ENCODE measurements around the gene LRMDA. TPM values are rescaled to one million over a fixed set of nuclear protein-coding genes. Genes with fewer than 3 reads are reported as not detected.

LRMDA gene
- polyA plus RNA-seq, 1 donor (not counting 4 experiments of a cell fraction or from before 2014, with no cell fraction given), result not detected

GRCh38 chr10:76540331-76540730 lies 1108.9 kb downstream of the LRMDA start:
- no peaks in the 10 kb centered on the region for H3K79me2 ChIP-seq (ENCODE audit: control insufficient read depth, insufficient read depth, low read length)
- H3K27ac ChIP-seq (ENCODE audit: control insufficient read depth, insufficient read depth, low read length), result no peak overlapping the region

GRCh38 chr10:76540786-76541185 lies 1109.4 kb downstream of the LRMDA start:
- no peaks in the 10 kb centered on the region for H3K4me1 ChIP-seq (ENCODE audit: control insufficient read depth, extremely low read depth, insufficient read depth, low read length)
- no peaks in the 10 kb centered on the region for H4K20me1 ChIP-seq (ENCODE audit: control insufficient read depth, extremely low read depth, insufficient read depth, low read length)
- no peak overlapping the region for H2AFZ ChIP-seq (ENCODE audit: control insufficient read depth, low read length)
- H3K9me1 ChIP-seq (ENCODE audit: control insufficient read depth, extremely low read depth, insufficient read depth, low read length), result no peaks in the 10 kb centered on the region
- no peak for FAIRE-seq
- H3K9ac ChIP-seq (ENCODE audit: control insufficient read depth, extremely low read depth, insufficient read depth, low read length), result no peak overlapping the region
- H3K36me3 ChIP-seq (ENCODE audit: control insufficient read depth in 2 of 2, extremely low read depth in 1 of 2, insufficient read depth in 2 of 2, low read length in 2 of 2), result no peaks in the 10 kb centered on the region
- H3K4me3 ChIP-seq (ENCODE audit: control insufficient read depth in 2 of 3, extremely low read depth in 1 of 3, insufficient read depth in 2 of 3, low read depth in 1 of 3, low read length in 3 of 3), result no peak overlapping the region
- H3K79me2 ChIP-seq (ENCODE audit: control insufficient read depth, insufficient read depth, low read length), result no peaks in the 10 kb centered on the region
- H3K9me3 ChIP-seq (ENCODE audit: control insufficient read depth, low read depth, low read length), result no peaks in the 10 kb centered on the region
- no peaks in the 10 kb centered on the region for H3K27me3 ChIP-seq (ENCODE audit: control insufficient read depth, extremely low read depth, insufficient read depth, low read length)
- dilution Hi-C loops (cut with MboI; ENCODE audit: extremely low pct_ligation_motif_present, low sequenced_read_pairs), result no loop called here
- TF ChIP-seq CTCF (optimal IDR thresholded peaks at IDR 0.05 in 1 of 3, IDR thresholded peaks at IDR 0.05 in 1 of 3, conservative IDR thresholded peaks at IDR 0.05 in 1 of 3; ENCODE audit: extremely low read depth in 1 of 3, insufficient read depth in 2 of 3, low read length in 3 of 3) (no peak), EZH2 (IDR thresholded peaks at IDR 0.05; ENCODE audit: low read length) (no peak)
- H3K4me2 ChIP-seq (ENCODE audit: control insufficient read depth, extremely low read depth, insufficient read depth, low read depth, low read length), result no peak overlapping the region
- DNase-seq (ENCODE audit: low read depth, low spot score), result no peak
- H3K27ac ChIP-seq (ENCODE audit: control insufficient read depth, insufficient read depth, low read length), result no peak overlapping the region

More at GRCh38 chr10:76540331-76540730, 1108.9 kb downstream of the LRMDA start:
- Histone ChIP-seq H3K4me2 (ENCODE audit: control insufficient read depth, extremely low read depth, insufficient read depth, low read depth, low read length) (no peak overlapping the region), H3K9me1 (ENCODE audit: control insufficient read depth, extremely low read depth, insufficient read depth, low read length) (no peaks in the 10 kb centered on the region), H3K9ac (ENCODE audit: control insufficient read depth, extremely low read depth, insufficient read depth, low read length) (no peak overlapping the region), H3K9me3 (ENCODE audit: control insufficient read depth, low read depth, low read length) (no peaks in the 10 kb centered on the region), H4K20me1 (ENCODE audit: control insufficient read depth, extremely low read depth, insufficient read depth, low read length) (no peaks in the 10 kb centered on the region), H3K4me3 (ENCODE audit: control insufficient read depth in 2 of 3, extremely low read depth in 1 of 3, insufficient read depth in 2 of 3, low read depth in 1 of 3, low read length in 3 of 3) (no peak overlapping the region), H2AFZ (ENCODE audit: control insufficient read depth, low read length) (no peak overlapping the region), H3K4me1 (ENCODE audit: control insufficient read depth, extremely low read depth, insufficient read depth, low read length) (no peaks in the 10 kb centered on the region), H3K36me3 (ENCODE audit: control insufficient read depth in 2 of 2, extremely low read depth in 1 of 2, insufficient read depth in 2 of 2, low read length in 2 of 2) (no peaks in the 10 kb centered on the region), H3K27me3 (ENCODE audit: control insufficient read depth, extremely low read depth, insufficient read depth, low read length) (no peaks in the 10 kb centered on the region)
- TF ChIP-seq CTCF (optimal IDR thresholded peaks at IDR 0.05 in 1 of 3, IDR thresholded peaks at IDR 0.05 in 1 of 3, conservative IDR thresholded peaks at IDR 0.05 in 1 of 3; ENCODE audit: extremely low read depth in 1 of 3, insufficient read depth in 2 of 3, low read length in 3 of 3) (no peak), EZH2 (IDR thresholded peaks at IDR 0.05; ENCODE audit: low read length) (no peak)
- dilution Hi-C loops (cut with MboI; ENCODE audit: extremely low pct_ligation_motif_present, low sequenced_read_pairs), result no loop called here
- DNase-seq (ENCODE audit: low read depth, low spot score), result no peak
- FAIRE-seq, result no peak

Data from keratinocyte (primary cell).